NCI-H146 (cell line): ENCODE data around the gene SUMF1.
A peak's percentile ranks its signal among the peaks of the same experiment; 100 is the strongest.

Source experiments
- DNase-seq: peaks from one replicate; lab custom pipeline; 2025; lab: John Stamatoyannopoulos, UW

Gene SUMF1

GRCh38 chr3:4466741-4467521, at the start of gene SUMF1:
SUMF1 (minus strand) TSS chr3:4467269; CDS start chr3:4467245, 24 bp downstream.
- DNase-seq: peak; percentile 76

DNA sequence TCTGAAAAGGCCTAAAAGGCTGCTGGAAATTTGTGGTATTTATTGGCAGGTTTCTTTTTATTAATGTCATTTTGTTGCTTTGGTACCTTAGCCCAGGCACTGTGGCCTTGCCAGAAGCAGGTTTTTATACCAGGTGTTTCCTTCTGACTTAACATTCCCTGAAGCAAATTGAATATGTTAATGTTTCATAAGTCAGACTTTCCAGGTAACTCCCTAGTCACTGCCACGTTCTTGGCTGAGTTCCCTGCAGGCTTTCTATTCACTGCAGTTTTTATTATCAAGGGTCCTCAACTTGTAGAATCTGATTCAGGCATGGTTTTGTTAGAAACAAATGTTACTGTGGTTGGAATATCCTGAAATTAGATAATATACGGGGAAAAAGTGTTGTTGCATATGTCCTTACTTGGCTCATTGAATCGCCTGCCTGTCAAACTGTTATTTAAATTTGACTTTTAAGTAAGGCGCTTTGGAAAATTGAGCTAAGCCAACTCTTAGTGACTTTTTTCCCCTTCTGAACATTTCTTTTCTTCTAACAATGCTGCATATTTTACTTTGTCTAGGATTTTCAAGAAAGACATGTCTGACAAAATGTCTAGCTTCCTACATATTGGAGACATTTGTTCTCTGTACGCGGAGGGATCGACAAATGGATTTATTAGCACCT, 49.0 kb upstream of the SUMF1 start:
- DNase-seq: no peak

- DNase-seq: no peak
These were observed 47.8 kb upstream of the SUMF1 start for GRCh38 chr3:4514916-4515315.

- no peak for DNase-seq
These were observed 47.3 kb upstream of the SUMF1 start for GRCh38 chr3:4514321-4514720.

GRCh38 chr3:4512895-4513616, 46.0 kb upstream of the SUMF1 start:
- no peak for DNase-seq

DNA sequence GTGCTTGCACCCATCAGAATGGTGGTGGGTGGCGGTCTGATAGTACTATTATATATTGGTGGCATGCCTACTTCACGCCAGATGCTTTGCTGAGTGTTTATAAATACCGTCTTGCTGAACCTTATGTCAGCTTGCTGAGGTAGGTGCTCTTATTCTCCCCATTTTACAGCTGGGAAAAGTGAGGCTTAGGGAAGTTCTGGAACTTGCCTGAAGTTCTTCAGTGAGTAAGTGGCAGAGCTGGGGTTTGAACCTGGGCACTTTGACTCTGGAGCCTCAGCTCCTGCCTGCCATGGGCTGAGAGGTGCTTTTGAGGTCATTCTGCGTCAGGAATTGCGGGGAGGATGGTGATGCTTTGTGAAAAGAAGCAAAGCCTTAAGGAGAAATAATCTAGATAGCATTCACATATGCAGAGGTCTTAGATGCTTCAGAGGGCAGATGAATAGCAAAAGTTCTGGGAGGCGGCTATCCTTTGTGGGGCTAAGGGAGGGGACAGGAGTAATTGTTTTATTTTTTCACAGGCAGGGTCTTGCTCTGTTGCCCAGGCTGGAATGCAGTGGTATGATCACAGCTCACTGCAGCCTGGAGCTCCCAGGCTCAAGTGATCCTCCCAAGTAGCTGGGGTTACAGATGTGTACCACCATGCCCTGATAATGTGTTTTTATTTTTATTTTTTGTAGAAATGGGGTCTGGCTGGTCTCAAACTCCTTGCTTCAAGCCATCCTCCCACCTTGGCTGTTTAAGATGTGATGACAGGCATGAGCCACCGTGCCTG, 44.6 kb upstream of the SUMF1 start:
- no peak for DNase-seq

GRCh38 chr3:4509983-4510755, 43.1 kb upstream of the SUMF1 start:
- no peak for DNase-seq

DNA sequence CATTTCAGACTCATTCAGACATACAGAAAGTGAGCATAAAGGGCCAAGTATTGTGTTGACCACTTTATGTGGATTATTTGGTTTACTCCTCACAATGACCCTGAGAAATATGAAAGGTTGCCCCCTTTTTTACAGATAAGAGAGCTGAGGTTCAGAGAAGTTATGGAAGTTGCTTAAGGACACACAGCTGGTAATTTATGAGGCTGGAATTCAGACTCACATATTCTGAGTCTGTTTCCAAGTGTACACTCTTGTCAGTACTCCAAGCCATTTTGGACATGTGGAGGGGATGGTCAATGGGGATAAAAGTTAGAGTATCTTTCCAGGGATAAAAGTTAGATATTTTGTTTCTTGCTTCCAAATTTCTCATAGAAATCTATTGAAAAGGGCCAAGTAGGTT, 42.0 kb upstream of the SUMF1 start:
- no peak for DNase-seq

- DNase-seq: no peak
These were observed 41.2 kb upstream of the SUMF1 start for GRCh38 chr3:4508048-4508981.

DNA sequence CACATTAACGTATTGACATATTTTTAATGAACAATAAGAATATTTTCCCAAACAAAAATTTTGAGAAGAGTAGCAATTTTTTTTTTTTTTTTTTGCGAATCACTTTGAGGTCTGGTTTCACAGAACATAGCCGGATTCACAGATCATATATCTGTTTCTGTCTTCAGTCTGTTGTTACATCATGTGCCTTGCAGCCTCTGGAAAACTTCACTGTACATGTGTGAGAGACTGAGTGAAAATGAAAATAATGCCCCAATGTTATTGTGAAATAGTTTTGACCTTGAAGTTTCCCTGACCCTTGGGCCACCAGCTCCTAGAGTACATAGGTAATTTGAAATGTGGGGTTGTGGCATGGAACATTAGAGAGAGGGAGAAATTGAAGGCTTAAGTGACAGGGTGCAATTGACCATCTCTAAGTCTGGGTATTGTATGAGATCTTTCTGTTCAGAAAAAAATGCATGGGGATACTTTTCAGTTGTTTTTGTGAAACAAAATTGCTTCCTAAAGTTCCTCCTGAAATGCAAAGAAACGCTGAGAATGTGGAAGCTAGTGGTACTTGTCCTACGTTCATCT, 40.0 kb upstream of the SUMF1 start:
- DNase-seq: no peak

DNA sequence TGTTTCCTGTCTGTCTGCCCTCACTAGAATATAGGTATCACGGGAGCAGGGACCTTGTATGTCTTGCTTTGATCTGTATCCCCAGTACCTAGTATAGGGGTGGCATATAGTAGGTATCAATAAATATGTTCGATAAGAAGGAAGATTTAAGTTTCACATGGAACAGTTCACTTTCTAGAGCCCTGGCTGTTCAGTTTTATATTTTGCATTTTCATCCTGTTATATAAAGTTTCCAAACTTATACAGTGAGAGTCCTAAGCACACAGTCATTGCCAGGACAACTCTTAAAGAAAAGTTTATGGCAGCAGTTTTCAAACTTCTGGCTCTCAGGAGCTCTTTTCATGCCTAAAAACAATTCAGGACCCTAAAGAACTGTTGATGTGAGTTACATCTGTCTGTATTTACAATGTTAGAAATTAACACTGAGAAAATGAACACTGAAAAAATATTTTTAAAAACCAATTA, 39.5 kb upstream of the SUMF1 start:
- DNase-seq: no peak

- DNase-seq: no peak
These were observed 38.9 kb upstream of the SUMF1 start for GRCh38 chr3:4505688-4506558.

GRCh38 chr3:4504340-4505261, 37.5 kb upstream of the SUMF1 start:
- no peak for DNase-seq

DNA sequence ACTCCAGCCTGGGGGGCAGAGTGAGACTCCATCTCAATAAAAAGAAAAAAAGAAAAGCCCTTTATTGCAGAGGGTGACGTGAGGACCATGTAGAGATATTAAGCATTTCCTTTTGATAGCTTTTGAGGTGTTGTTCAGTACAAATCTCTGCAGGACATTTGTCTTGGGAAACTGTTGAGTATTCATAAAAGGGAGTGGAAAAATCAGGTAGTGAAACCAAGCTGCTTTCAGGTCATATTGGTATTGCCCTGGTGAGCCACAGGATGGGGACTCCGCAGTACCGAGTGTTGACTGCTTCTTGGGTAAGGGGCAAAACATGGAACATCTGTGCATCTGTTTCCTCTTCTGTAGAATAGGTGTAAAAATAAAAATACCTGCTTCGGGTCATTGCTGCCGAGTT, 36.0 kb upstream of the SUMF1 start:
- DNase-seq: no peak

- no peak for DNase-seq
These were observed 34.9 kb upstream of the SUMF1 start for GRCh38 chr3:4501927-4502326.

- DNase-seq: no peak
These were observed 34.4 kb upstream of the SUMF1 start for GRCh38 chr3:4501437-4501836.

DNA sequence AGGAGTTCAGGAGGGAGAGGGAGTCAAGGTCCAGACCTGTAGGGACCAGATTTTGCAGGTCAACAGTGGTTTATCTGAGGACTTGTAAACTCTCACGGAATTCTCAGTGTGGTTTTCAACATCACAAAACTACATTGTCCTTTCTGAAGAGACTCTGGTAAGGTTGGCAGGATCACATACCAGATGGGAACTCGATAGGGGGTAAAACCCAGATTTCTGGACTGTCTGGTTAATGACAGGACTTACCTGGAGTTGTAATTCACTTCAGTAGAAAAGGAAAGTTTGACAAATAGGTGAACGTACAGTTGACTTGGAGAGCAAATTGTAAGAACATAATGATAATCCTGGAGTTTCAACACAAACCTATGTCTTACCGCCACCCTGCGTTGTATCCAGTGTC, 31.4 kb upstream of the SUMF1 start:
- DNase-seq: no peak

- no peak for DNase-seq
These were observed 30.8 kb upstream of the SUMF1 start for GRCh38 chr3:4497843-4498324.
